ENCODE measurements around the gene ECPAS. TPM values are rescaled to one million over a fixed set of nuclear protein-coding genes. Genes with fewer than 3 reads are reported as not detected.
"Not testable (repeated sequence)": the region's sequence is repeated elsewhere in the genome, so short reads cannot be mapped to it uniquely, and the experiment has no call there.

ECPAS gene
- total RNA-seq, 1 donor from 2014 or later, result 101 TPM

DNA sequence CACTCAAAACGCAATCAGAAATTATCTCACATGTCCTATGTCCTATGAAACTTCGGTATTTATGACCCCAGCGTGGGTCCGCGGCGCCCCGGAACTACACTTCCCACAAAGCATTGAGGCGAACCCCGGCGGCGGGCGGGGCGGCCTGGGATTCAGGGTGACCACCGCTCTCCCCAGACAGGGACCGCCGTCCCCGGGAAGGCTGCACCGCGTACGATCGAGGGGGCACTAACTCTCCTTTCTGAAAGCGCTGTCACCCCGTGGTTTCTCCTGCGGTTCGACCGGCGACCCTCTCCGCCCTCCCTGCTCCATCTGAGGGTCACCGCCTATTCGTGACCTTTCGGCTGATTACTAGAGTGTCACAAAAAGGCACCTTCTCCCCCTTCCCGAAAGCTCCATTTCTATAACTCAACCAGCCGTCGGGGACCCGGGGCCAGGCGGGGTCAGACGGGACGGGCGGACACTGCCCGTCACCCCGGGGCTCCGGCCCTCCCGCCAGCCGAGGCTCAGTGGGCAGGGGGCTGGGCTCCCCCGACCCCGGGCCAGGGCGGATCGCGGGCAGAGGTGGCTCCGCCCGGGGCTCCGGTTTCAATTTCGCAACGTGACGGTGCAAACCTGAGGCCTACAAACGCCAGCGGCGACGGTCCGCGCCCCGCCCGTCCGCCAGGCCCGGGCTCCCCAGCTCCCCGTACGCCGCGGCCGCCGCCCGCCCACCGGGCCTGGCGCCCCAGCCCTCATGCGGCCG lies 1.3 kb downstream of the ECPAS start:
- intact Hi-C loops (cut with DNase I), result no loop called here
- peak; percentile 91 for ATAC-seq
- peak; percentile 88 for DNase-seq (ENCODE audit: low spot score)

GRCh38 chr9:111481885-111482636 lies 2.1 kb downstream of the ECPAS start:
- intact Hi-C loops (cut with DNase I), result no loop called here
- ATAC-seq (no peak), DNase-seq (ENCODE audit: low spot score) (no peak)

GRCh38 chr9:111477677-111478076 lies 6.5 kb downstream of the ECPAS start:
- DNase-seq (ENCODE audit: low spot score), result no peak
- ATAC-seq, result no peak
- intact Hi-C loops (cut with DNase I), result no loop called here

DNA sequence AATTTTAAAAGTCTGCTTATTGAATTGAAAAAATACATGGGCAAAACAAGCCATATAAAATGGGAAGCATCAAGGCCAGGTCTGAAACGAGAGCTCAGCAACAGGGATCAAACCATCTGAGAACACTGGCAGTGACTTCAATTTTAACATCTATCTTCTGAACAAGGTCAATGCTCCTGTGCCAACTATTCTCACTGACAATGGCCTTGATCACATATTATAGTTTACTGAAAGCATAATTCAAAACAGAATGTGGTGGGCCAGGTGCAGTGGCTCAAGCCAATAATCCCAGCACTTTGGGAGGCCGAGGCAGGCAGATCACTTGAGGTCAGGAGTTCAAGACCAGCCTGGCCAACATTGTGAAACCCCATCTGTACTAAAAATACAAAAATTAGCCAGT lies 9.0 kb downstream of the ECPAS start:
- ATAC-seq, result no peak
- no peak for DNase-seq (ENCODE audit: low spot score)
- intact Hi-C loops (cut with DNase I), result no loop called here

DNA sequence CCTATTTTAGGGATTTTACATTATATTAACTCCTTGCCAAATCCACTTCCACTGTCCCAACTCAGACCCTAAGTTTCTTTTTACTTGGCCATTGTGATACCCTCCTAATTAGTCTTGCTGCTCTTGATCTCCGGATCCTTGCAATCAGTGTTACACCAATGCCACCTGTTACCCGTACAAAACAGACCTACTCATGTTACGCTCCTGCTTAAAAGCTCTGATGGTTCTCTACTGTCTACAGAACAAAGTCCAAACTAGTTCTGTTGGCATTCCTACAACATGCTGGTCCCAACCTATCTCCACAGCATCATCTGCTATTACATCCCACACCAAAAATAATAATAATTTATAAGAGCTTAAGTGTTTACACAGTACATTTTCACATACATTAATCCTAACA lies 9.8 kb downstream of the ECPAS start:
- DNase-seq (ENCODE audit: low spot score), result no peak
- intact Hi-C loops (cut with DNase I), result no loop called here
- ATAC-seq, result no peak

GRCh38 chr9:111467778-111468367 lies 16.3 kb downstream of the ECPAS start:
- no peak for ATAC-seq
- intact Hi-C loops (cut with DNase I), result no loop called here

GRCh38 chr9:111463048-111463447 lies 21.1 kb downstream of the ECPAS start:
- intact Hi-C loops (cut with DNase I), result no loop called here
- ATAC-seq, result no peak
- no peak for DNase-seq (ENCODE audit: low spot score)

More at GRCh38 chr9:111467778-111468367, 16.3 kb downstream of the ECPAS start:
- no peak for DNase-seq (ENCODE audit: low spot score)

GRCh38 chr9:111458139-111459009 lies 25.8 kb downstream of the ECPAS start:
- no peak for ATAC-seq
- DNase-seq (ENCODE audit: low spot score), result no peak
- intact Hi-C loops (cut with DNase I), result no loop called here

GRCh38 chr9:111456529-111456928 lies 27.7 kb downstream of the ECPAS start:
- DNase-seq (ENCODE audit: low spot score), result no peak
- no peak for ATAC-seq
- intact Hi-C loops (cut with DNase I), result no loop called here

DNA sequence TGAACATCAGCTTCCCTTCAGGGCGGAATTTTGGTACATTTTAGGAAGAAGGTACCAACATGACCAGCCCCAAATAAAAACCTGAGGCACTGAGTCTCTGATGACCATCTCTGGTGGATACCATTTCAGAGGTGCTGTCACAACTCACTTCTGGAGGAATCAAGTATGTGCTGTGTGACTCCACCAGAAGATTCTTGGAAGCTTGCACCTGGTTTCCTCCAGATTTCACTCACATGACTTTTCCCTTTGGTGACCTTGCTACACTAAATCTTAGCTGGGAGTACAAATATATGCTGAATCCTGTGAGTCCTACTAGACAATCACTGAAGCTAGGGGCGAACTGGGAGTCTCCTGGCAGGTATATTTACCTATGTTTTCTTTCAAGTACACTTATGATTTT lies 28.5 kb downstream of the ECPAS start:
- intact Hi-C loops (cut with DNase I), result no loop called here
- DNase-seq (ENCODE audit: low spot score), result no peak
- ATAC-seq, result no peak

DNA sequence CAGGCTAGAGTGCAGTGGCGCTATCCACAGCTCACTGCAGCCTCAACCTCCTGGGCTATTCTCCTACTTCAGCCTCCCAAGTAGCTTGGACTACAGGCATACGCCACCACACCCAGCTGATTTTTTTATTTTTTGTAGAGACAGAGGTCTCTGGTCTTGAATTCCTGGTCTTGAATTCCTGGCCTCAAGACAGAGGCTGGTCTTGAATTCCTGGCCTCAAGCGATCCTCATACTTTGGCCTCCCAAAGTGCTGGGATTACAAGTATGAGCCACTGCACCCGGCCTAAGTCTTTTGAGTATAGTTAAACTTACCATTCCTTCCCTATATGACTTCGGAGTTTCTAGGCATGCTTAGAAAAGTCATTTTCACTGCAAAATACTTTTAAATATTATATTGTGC lies 29.4 kb downstream of the ECPAS start:
- no peak for ATAC-seq
- DNase-seq (ENCODE audit: low spot score), result no peak
- intact Hi-C loops (cut with DNase I), result no loop called here

- peak; percentile 32 for ATAC-seq
- intact Hi-C loops (cut with DNase I), result no loop called here
- DNase-seq (ENCODE audit: low spot score), result no peak
Measured at GRCh38 chr9:111451570-111451969, 32.6 kb downstream of the ECPAS start.

DNA sequence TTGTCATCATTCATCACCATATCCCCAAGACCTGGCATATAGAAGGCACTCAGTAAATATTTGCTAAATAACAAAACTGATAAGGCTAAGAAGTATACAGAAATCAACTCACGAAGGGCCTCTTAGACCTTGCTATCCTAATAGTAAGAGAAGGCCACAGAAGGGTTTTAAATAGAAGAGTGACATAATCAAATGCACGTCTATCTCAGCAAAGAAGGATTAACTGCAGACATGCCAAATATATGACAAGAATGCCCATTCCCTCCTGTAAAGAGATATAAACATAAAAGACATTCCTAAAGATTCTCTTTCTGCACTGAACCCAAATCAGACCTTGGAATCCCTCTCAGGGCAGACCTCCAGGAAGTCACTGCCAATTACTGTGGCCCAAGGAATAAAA lies 34.1 kb downstream of the ECPAS start:
- ATAC-seq, result no peak
- DNase-seq (ENCODE audit: low spot score), result no peak
- intact Hi-C loops (cut with DNase I), result no loop called here

DNA sequence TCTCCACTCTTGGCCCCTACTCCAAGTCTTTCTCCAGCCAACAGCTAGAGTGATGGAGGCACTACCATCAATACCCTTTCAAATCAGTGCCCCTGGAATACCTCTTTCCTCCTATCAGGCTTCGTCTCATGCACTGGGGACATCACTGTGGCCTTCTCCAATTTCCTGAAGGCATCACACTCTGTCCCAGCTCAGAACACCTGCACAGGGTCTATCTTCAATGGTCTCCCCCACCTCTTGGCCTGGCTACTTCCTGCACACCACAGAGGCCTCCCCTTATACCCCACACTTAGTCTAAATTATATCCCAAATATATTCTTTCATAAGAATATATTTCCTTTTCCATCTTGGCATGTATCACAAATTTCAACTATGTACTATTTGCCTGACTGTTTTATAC lies 34.5 kb downstream of the ECPAS start:
- intact Hi-C loops (cut with DNase I), result no loop called here
- DNase-seq (ENCODE audit: low spot score) (no peak), ATAC-seq (no peak)

DNA sequence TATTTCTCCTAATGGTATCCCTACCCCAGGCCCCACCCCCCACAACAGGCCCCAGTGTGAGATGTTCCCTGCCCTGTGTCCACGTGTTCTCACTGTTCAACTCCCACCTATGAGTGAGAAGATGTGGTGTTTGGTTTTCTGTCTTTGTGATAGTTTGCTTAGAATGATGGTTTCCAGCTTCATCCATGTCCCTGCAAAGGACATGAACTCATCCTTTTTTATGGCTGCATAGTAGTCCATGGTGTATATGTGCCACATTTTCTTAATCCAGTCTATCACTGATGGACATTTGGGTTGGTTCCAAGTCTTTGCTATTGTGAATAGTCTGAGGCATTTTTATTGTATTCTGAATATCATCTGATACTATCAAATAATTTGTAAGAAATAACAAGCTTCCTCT lies 38.4 kb downstream of the ECPAS start:
- intact Hi-C loops (cut with DNase I), result not testable (repeated sequence)

DNA sequence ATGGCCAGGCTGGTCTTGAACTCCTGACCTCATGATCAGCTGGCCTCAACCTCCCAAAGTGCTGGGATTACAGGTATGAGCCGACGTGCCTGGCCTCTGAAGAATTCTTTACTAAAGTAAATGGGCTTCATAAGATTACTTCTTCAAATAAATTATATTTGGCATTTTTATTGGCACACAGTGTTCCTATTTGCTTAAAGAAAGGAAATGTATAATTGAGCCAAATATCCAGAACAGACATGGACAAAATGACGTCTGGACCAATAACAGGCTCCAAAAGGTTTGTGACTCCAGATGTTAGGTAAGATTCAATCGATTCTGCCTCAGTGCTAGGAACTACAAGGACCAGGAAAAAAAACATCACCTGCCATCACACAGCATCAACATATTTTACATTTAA lies 40.7 kb downstream of the ECPAS start:
- ATAC-seq (no peak), DNase-seq (ENCODE audit: low spot score) (no peak)
- intact Hi-C loops (cut with DNase I), result no loop called here

More for the DNA sequence above, 38.4 kb downstream of the ECPAS start:
- ATAC-seq; DNase-seq (ENCODE audit: low spot score): not testable (repeated sequence)

DNA sequence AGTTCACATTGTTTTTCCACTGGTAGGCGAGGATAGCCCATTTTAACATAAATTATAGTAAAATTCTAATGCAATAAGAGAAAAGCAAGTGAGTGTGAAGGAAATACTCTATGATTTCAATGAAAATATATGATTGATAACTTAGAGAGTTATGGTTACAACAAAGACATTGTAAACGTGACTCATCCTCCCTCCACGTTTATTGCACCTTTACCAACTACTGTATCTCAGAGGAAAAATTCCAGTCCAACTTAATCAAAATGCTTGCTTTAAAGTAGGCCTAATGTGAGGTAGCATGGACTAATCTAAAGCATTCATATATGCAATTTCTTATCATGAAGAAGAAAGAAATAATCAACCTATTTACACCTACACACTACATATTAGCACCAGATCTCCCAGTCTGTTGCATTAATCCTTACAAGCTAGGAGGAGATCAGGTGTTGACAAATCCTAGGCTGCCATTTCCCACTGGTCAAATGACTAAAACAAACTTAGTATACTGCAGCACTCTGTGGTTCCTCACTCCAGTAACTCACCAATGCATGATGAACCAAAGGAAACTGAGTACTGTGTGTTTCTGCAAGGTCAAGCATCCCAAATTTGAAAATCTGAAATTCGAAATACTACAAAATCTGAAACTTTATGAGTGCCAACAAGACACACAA lies 41.7 kb downstream of the ECPAS start:
- DNase-seq (ENCODE audit: low spot score), result no peak
- intact Hi-C loops (cut with DNase I), result no loop called here
- ATAC-seq, result no peak

- intact Hi-C loops (cut with DNase I), result no loop called here
- DNase-seq (ENCODE audit: low spot score) (no peak), ATAC-seq (no peak)
Measured at GRCh38 chr9:111440226-111440625, 44.0 kb downstream of the ECPAS start.

All from sciatic nerve (tissue), 2 donors.